Effector CD8-positive, alpha-beta T cell (primary cell): ENCODE data around the gene WAC.

Source experiments
- DNase-seq: peaks from one replicate; lab custom pipeline; 2025; lab: John Stamatoyannopoulos, UW

The WAC gene

GRCh38 chr10:28530751-28531150 lies 2.2 kb upstream of the WAC start:
- no peak for DNase-seq

- no peak for DNase-seq
Measured at GRCh38 chr10:28533186-28533564, 257 bp downstream of the WAC start.

GRCh38 chr10:28533571-28534304 lies 820 bp downstream of the WAC start:
- peak; percentile 55 for DNase-seq

GRCh38 chr10:28535846-28536245 lies 2.9 kb downstream of the WAC start:
- no peak for DNase-seq

- DNase-seq = no peak
Measured at GRCh38 chr10:28538595-28538994, 5.7 kb downstream of the WAC start.

- DNase-seq = no peak
Measured at GRCh38 chr10:28540145-28540544, 7.2 kb downstream of the WAC start.

GRCh38 chr10:28541717-28542365 lies 8.9 kb downstream of the WAC start:
- DNase-seq = no peak

- DNase-seq = no peak
Measured at GRCh38 chr10:28542728-28543127, 9.8 kb downstream of the WAC start.

GRCh38 chr10:28544058-28544457 lies 11.1 kb downstream of the WAC start:
- no peak for DNase-seq

GRCh38 chr10:28545967-28546644 lies 13.2 kb downstream of the WAC start:
- DNase-seq = no peak

- no peak for DNase-seq
Measured at GRCh38 chr10:28548781-28549498, 16.0 kb downstream of the WAC start.

- DNase-seq = no peak
Measured at GRCh38 chr10:28551086-28551485, 18.2 kb downstream of the WAC start.

- DNase-seq = no peak
Measured at GRCh38 chr10:28552775-28553174, 19.9 kb downstream of the WAC start.

- DNase-seq = no peak
Measured at GRCh38 chr10:28554009-28554408, 21.1 kb downstream of the WAC start.

GRCh38 chr10:28554952-28555351 lies 22.0 kb downstream of the WAC start:
- no peak for DNase-seq

- DNase-seq = no peak
Measured at GRCh38 chr10:28555358-28555757, 22.4 kb downstream of the WAC start.

- no peak for DNase-seq
Measured at GRCh38 chr10:28556142-28556541, 23.2 kb downstream of the WAC start.

GRCh38 chr10:28558186-28558585 lies 25.3 kb downstream of the WAC start:
- DNase-seq = no peak

GRCh38 chr10:28558923-28559508 lies 26.1 kb downstream of the WAC start:
- no peak for DNase-seq

GRCh38 chr10:28559618-28560017 lies 26.7 kb downstream of the WAC start:
- DNase-seq = no peak

- DNase-seq = no peak
Measured at GRCh38 chr10:28560617-28561016, 27.7 kb downstream of the WAC start.

- no peak for DNase-seq
Measured at GRCh38 chr10:28561531-28561930, 28.6 kb downstream of the WAC start.
